Fibroblast of lung (primary cell): ENCODE measurements around the gene BIRC3.

Experiments
- EZH2 ChIP-seq: IDR thresholded peaks from 2 replicates; pipeline ENCODE4 v1.5.1; 2012; ENCODE audit warnings: low read length, control low read depth, mild to moderate bottlenecking; ENCODE audit errors: missing control alignments
- TF ChIP-seq, protein P1 (sequence below), 2 donors: IDR thresholded peaks in 1 of 2; conservative IDR thresholded peaks in 1 of 2; 1 replicate in 1 of 2; 2 replicates in 1 of 2; pipeline ENCODE4 v1.5.1; 2011 to 2012; ENCODE audit warnings: low read length in 2 of 2, control low read depth in 1 of 2, inconsistent platforms in 1 of 2, low read depth in 1 of 2, mild to moderate bottlenecking in 1 of 2

DNA sequence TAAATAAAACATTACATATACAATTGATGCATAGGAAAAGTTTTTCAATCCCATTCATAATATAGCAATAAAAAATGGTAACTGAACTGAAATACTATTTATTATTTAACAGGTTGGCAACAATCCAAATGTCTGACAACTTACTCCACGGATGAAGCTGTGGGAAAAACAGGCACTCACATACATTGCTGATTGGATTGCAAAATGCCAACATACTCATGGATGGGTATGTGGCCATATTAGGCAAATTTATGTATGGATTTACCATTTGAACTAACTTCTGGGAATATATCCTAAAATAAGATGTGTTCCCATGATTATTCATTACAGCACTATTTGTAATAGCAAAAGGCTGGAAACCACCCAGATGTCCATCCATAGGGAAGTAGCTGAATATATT is 26.5 kb downstream of the BIRC3 start:
- TF ChIP-seq, protein P1, sequence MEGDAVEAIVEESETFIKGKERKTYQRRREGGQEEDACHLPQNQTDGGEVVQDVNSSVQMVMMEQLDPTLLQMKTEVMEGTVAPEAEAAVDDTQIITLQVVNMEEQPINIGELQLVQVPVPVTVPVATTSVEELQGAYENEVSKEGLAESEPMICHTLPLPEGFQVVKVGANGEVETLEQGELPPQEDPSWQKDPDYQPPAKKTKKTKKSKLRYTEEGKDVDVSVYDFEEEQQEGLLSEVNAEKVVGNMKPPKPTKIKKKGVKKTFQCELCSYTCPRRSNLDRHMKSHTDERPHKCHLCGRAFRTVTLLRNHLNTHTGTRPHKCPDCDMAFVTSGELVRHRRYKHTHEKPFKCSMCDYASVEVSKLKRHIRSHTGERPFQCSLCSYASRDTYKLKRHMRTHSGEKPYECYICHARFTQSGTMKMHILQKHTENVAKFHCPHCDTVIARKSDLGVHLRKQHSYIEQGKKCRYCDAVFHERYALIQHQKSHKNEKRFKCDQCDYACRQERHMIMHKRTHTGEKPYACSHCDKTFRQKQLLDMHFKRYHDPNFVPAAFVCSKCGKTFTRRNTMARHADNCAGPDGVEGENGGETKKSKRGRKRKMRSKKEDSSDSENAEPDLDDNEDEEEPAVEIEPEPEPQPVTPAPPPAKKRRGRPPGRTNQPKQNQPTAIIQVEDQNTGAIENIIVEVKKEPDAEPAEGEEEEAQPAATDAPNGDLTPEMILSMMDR (conservative IDR thresholded peaks at IDR 0.05 in 1 of 2, IDR thresholded peaks at IDR 0.05 in 1 of 2; ENCODE audit: low read depth in 1 of 2, low read length in 2 of 2): no peak
- no peak for TF ChIP-seq EZH2
